ENCODE data around the gene OSBPL5.

- no peak for TF ChIP-seq CTCF (conservative IDR thresholded peaks at IDR 0.05; ENCODE audit: low read length)
- no peak for TF ChIP-seq EZH2phosphoT487 (IDR thresholded peaks at IDR 0.05; ENCODE audit: borderline replicate concordance)
Observed at GRCh38 chr11:3041699-3042441, 123.2 kb downstream of the OSBPL5 start.

All from Loucy (cell line).